ENCODE results near the gene HDAC2. TPM values are rescaled to one million over a fixed set of nuclear protein-coding genes. Genes with fewer than 3 reads are reported as not detected.

Gene HDAC2
- 78.7 and 158 TPM in 2 replicates for total RNA-seq

DNA sequence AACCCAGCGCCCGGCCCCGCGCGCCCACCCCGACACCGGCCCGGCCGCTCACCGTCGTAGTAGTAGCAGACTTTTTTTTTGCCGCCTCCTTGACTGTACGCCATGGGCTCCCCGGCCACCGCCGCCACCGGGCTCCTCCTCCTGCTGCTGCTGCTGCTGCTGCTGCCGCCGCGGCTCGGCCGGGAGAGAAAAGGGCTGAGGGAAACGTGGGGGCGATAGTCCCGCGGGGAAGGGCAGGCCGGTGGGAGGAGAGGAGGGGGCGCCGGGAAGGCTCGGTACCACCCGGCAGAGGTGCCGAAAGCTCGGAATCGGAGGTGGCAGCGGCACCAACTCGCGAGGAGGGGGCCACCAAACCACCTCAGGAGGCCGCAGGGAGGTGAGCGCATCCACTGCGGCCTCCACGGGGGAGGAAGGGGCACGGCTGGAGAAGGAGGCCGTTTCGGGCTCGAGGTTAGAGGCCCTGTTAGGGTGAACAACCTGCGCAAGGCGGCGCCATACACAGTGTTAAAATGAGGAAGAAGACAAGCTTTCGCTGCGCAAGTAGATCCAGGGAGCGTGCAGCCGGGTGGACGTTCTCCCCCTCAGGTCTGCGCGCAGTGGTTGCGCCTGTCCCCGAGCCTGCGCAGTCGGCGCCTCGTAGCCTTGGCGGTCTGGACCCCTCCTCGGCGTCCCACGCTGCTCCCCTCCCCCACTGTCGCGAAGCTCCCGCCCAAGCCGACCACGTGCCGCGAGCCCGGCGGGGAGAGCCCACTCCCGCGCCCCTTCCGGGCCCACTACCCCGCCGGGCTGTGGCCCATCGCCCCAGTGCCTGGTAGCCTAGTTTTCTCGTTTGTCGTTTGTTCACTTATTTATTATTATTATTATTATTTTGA lies at the start of gene HDAC2:
TSS of gene HDAC2 (minus strand) at position 344 of the 872 bp plus-strand sequence. CDS start at position 104, 240 bp downstream.

Other genes with a start within 250 kb of the HDAC2 start
- gene MARCKS, start 113.8 kb downstream of the HDAC2 start, total RNA-seq: 170 and 194 TPM in 2 replicates